Transverse colon (tissue), 4 donors: ENCODE results near the gene LRRC8C.

Experiments used
- CTCF ChIP-seq, 5 experiments: fragments of 200-600 bp in 3 of 5; fragments of 450-650 bp in 2 of 5; sonication (generic) in 3 of 5; IDR thresholded peaks; 1 replicate in 2 of 5; 2 replicates in 3 of 5; pipeline ENCODE4 v1.5.1; 2016 to 2017; ENCODE audit warnings: antibody characterized with exemption in 5 of 5, inconsistent platforms in 3 of 5, mild to moderate bottlenecking in 2 of 5, moderate library complexity in 1 of 5
- POLR2A ChIP-seq: fragments of 450-650 bp; IDR thresholded peaks from one replicate; pipeline ENCODE4 v1.6.1; 2016; ENCODE audit warnings: antibody characterized with exemption, mild to moderate bottlenecking, moderate library complexity
- POLR2AphosphoS5 ChIP-seq, 3 donors: sonication (generic); formaldehyde crosslinking; IDR thresholded peaks; one replicate each; pipeline ENCODE4 v1.6.1; 2016; ENCODE audit warnings: antibody characterized with exemption in 3 of 3

GRCh38 chr1:89624314-89624713 is 8.6 kb upstream of the LRRC8C start:
- no peak for TF ChIP-seq CTCF (IDR thresholded peaks at IDR 0.05)
- TF ChIP-seq POLR2AphosphoS5 (IDR thresholded peaks at IDR 0.05) = no peak
- TF ChIP-seq POLR2A = no peak
